ENCODE measurements around the gene TMCO6. TPM values are rescaled to one million over a fixed set of nuclear protein-coding genes. Genes with fewer than 3 reads are reported as not detected.
A peak's percentile ranks its signal among the peaks of the same experiment; 100 is the strongest.
"Not testable (repeated sequence)": the region's sequence is repeated elsewhere in the genome, so short reads cannot be mapped to it uniquely, and the experiment has no call there.

TMCO6 gene
- polyA plus RNA-seq, 4 donors: 5.4 to 21.3 (median 9.9) TPM

GRCh38 chr5:140598836-140599235 is 40.4 kb upstream of the TMCO6 start:
- 85 to 93% (median 93%) methylated on average over 2 of the region's 2 CpGs for WGBS, 3 donors
- Histone ChIP-seq H3K4me1 (ENCODE audit: control insufficient read depth in 3 of 3, insufficient read depth in 2 of 3, low read depth in 1 of 3, low read length in 2 of 3) (no peaks in the 10 kb centered on the region), H3K27me3 (ENCODE audit: control insufficient read depth in 3 of 3, insufficient read depth in 3 of 3, low read length in 3 of 3) (no peaks in the 10 kb centered on the region), H3K36me3 (ENCODE audit: control insufficient read depth in 3 of 3, insufficient read depth in 2 of 3, low read depth in 1 of 3, low read length in 3 of 3) (no peaks in the 10 kb centered on the region), H3K4me3 (ENCODE audit: low read depth in 1 of 3, low read length in 3 of 3) (no peak overlapping the region), H3K9me3 (ENCODE audit: control insufficient read depth in 2 of 2, insufficient read depth in 1 of 2, low read depth in 1 of 2, low read length in 1 of 2) (no peaks in the 10 kb centered on the region), H3K27ac (ENCODE audit: low read depth in 1 of 3, low read length in 2 of 3) (no peak overlapping the region)
- DNase-seq: no peak
- FAIRE-seq: no peak

- Histone ChIP-seq H3K36me3 (ENCODE audit: control insufficient read depth in 3 of 3, insufficient read depth in 2 of 3, low read depth in 1 of 3, low read length in 3 of 3) (no peaks in the 10 kb centered on the region), H3K4me3 (ENCODE audit: low read depth in 1 of 3, low read length in 3 of 3) (no peak overlapping the region), H3K4me1 (ENCODE audit: control insufficient read depth in 3 of 3, insufficient read depth in 2 of 3, low read depth in 1 of 3, low read length in 2 of 3) (no peaks in the 10 kb centered on the region), H3K27ac (ENCODE audit: low read depth in 1 of 3, low read length in 2 of 3) (no peak overlapping the region), H3K27me3 (ENCODE audit: control insufficient read depth in 3 of 3, insufficient read depth in 3 of 3, low read length in 3 of 3) (no peaks in the 10 kb centered on the region), H3K9me3 (ENCODE audit: control insufficient read depth in 2 of 2, insufficient read depth in 1 of 2, low read depth in 1 of 2, low read length in 1 of 2) (no peaks in the 10 kb centered on the region)
- DNase-seq: peak; percentile 28 to 42
- no peak for FAIRE-seq
These were observed 39.2 kb upstream of the TMCO6 start for GRCh38 chr5:140600096-140600495.

GRCh38 chr5:140602147-140602546 is 37.1 kb upstream of the TMCO6 start:
- no peaks in the 10 kb centered on the region for H3K27me3 ChIP-seq (ENCODE audit: control insufficient read depth in 3 of 3, insufficient read depth in 3 of 3, low read length in 3 of 3)
- no peaks in the 10 kb centered on the region for H3K9me3 ChIP-seq (ENCODE audit: control insufficient read depth in 2 of 2, insufficient read depth in 1 of 2, low read depth in 1 of 2, low read length in 1 of 2)
- 76 to 92% (median 77%) methylated on average over 4 of the region's 4 CpGs for WGBS, 3 donors
- DNase-seq (no peak), FAIRE-seq (no peak)
- no peaks in the 10 kb centered on the region for H3K36me3 ChIP-seq (ENCODE audit: control insufficient read depth in 3 of 3, insufficient read depth in 2 of 3, low read depth in 1 of 3, low read length in 3 of 3)
- no peak overlapping the region for H3K27ac ChIP-seq (ENCODE audit: low read depth in 1 of 3, low read length in 2 of 3)
- no peak overlapping the region for H3K4me3 ChIP-seq (ENCODE audit: low read depth in 1 of 3, low read length in 3 of 3)
- no peaks in the 10 kb centered on the region for H3K4me1 ChIP-seq (ENCODE audit: control insufficient read depth in 3 of 3, insufficient read depth in 2 of 3, low read depth in 1 of 3, low read length in 2 of 3)

- 94 to 95% (median 94%) methylated on average over 4 of the region's 4 CpGs for WGBS, 3 donors
- FAIRE-seq, DNase-seq: not testable (repeated sequence)
These were observed 35.9 kb upstream of the TMCO6 start for GRCh38 chr5:140603446-140603698.

GRCh38 chr5:140603734-140604133 is 35.5 kb upstream of the TMCO6 start:
- no peak for FAIRE-seq
- WGBS, 3 donors: 89 to 96% (median 92%) methylated on average over 2 of the region's 2 CpGs

More at GRCh38 chr5:140603446-140603698, 35.9 kb upstream of the TMCO6 start:
- not testable (repeated sequence) for H3K36me3 ChIP-seq (ENCODE audit: control insufficient read depth in 3 of 3, insufficient read depth in 2 of 3, low read depth in 1 of 3, low read length in 3 of 3); H3K27ac ChIP-seq (ENCODE audit: low read depth in 1 of 3, low read length in 2 of 3); H3K27me3 ChIP-seq (ENCODE audit: control insufficient read depth in 3 of 3, insufficient read depth in 3 of 3, low read length in 3 of 3); H3K4me3 ChIP-seq (ENCODE audit: low read depth in 1 of 3, low read length in 3 of 3); H3K9me3 ChIP-seq (ENCODE audit: control insufficient read depth in 2 of 2, insufficient read depth in 1 of 2, low read depth in 1 of 2, low read length in 1 of 2); H3K4me1 ChIP-seq (ENCODE audit: control insufficient read depth in 3 of 3, insufficient read depth in 2 of 3, low read depth in 1 of 3, low read length in 2 of 3)

GRCh38 chr5:140605879-140606278 is 33.4 kb upstream of the TMCO6 start:
- Histone ChIP-seq H3K9me3 (ENCODE audit: control insufficient read depth in 2 of 2, insufficient read depth in 1 of 2, low read depth in 1 of 2, low read length in 1 of 2) (no peaks in the 10 kb centered on the region), H3K4me3 (ENCODE audit: low read depth in 1 of 3, low read length in 3 of 3) (no peak overlapping the region), H3K27me3 (ENCODE audit: control insufficient read depth in 3 of 3, insufficient read depth in 3 of 3, low read length in 3 of 3) (no peaks in the 10 kb centered on the region), H3K27ac (ENCODE audit: low read depth in 1 of 3, low read length in 2 of 3) (no peak overlapping the region), H3K4me1 (ENCODE audit: control insufficient read depth in 3 of 3, insufficient read depth in 2 of 3, low read depth in 1 of 3, low read length in 2 of 3) (peaks cover 0 to 3% (median 0%) of the 10 kb centered on the region in 3 donors), H3K36me3 (ENCODE audit: control insufficient read depth in 3 of 3, insufficient read depth in 2 of 3, low read depth in 1 of 3, low read length in 3 of 3) (no peaks in the 10 kb centered on the region)
- WGBS, 3 donors: 84 to 88% (median 87%) methylated on average over 3 of the region's 3 CpGs
- DNase-seq (no peak), FAIRE-seq (no peak)

More at GRCh38 chr5:140603734-140604133, 35.5 kb upstream of the TMCO6 start:
- no peaks in the 10 kb centered on the region for H3K36me3 ChIP-seq (ENCODE audit: control insufficient read depth in 3 of 3, insufficient read depth in 2 of 3, low read depth in 1 of 3, low read length in 3 of 3)
- no peaks in the 10 kb centered on the region for H3K4me1 ChIP-seq (ENCODE audit: control insufficient read depth in 3 of 3, insufficient read depth in 2 of 3, low read depth in 1 of 3, low read length in 2 of 3)
- no peaks in the 10 kb centered on the region for H3K9me3 ChIP-seq (ENCODE audit: control insufficient read depth in 2 of 2, insufficient read depth in 1 of 2, low read depth in 1 of 2, low read length in 1 of 2)
- H3K27me3 ChIP-seq (ENCODE audit: control insufficient read depth in 3 of 3, insufficient read depth in 3 of 3, low read length in 3 of 3): no peaks in the 10 kb centered on the region
- H3K27ac ChIP-seq (ENCODE audit: low read depth in 1 of 3, low read length in 2 of 3): no peak overlapping the region
- no peak for DNase-seq
- H3K4me3 ChIP-seq (ENCODE audit: low read depth in 1 of 3, low read length in 3 of 3): no peak overlapping the region

- DNase-seq: peak; percentile 22 to 41
- no peak for FAIRE-seq
- no peak overlapping the region for H3K27ac ChIP-seq (ENCODE audit: low read depth in 1 of 3, low read length in 2 of 3)
- WGBS, 3 donors: 71 to 86% (median 76%) methylated on average over 2 of the region's 2 CpGs
- H3K9me3 ChIP-seq (ENCODE audit: control insufficient read depth in 2 of 2, insufficient read depth in 1 of 2, low read depth in 1 of 2, low read length in 1 of 2): no peaks in the 10 kb centered on the region
- no peaks in the 10 kb centered on the region for H3K36me3 ChIP-seq (ENCODE audit: control insufficient read depth in 3 of 3, insufficient read depth in 2 of 3, low read depth in 1 of 3, low read length in 3 of 3)
- H3K4me1 ChIP-seq (ENCODE audit: control insufficient read depth in 3 of 3, insufficient read depth in 2 of 3, low read depth in 1 of 3, low read length in 2 of 3): peaks cover 0 to 3% (median 0%) of the 10 kb centered on the region in 3 donors
- H3K4me3 ChIP-seq (ENCODE audit: low read depth in 1 of 3, low read length in 3 of 3): no peak overlapping the region
- no peaks in the 10 kb centered on the region for H3K27me3 ChIP-seq (ENCODE audit: control insufficient read depth in 3 of 3, insufficient read depth in 3 of 3, low read length in 3 of 3)
These were observed 32.2 kb upstream of the TMCO6 start for GRCh38 chr5:140607031-140607430.

- FAIRE-seq (no peak), DNase-seq (no peak)
- H3K4me3 ChIP-seq (ENCODE audit: low read depth in 1 of 3, low read length in 3 of 3): no peak overlapping the region
- no peaks in the 10 kb centered on the region for H3K9me3 ChIP-seq (ENCODE audit: control insufficient read depth in 2 of 2, insufficient read depth in 1 of 2, low read depth in 1 of 2, low read length in 1 of 2)
- no peak overlapping the region for H3K27ac ChIP-seq (ENCODE audit: low read depth in 1 of 3, low read length in 2 of 3)
- H3K27me3 ChIP-seq (ENCODE audit: control insufficient read depth in 3 of 3, insufficient read depth in 3 of 3, low read length in 3 of 3): no peaks in the 10 kb centered on the region
- H3K4me1 ChIP-seq (ENCODE audit: control insufficient read depth in 3 of 3, insufficient read depth in 2 of 3, low read depth in 1 of 3, low read length in 2 of 3): peaks cover 0 to 3% (median 0%) of the 10 kb centered on the region in 3 donors
- no peaks in the 10 kb centered on the region for H3K36me3 ChIP-seq (ENCODE audit: control insufficient read depth in 3 of 3, insufficient read depth in 2 of 3, low read depth in 1 of 3, low read length in 3 of 3)
These were observed 30.5 kb upstream of the TMCO6 start for GRCh38 chr5:140608722-140609121.

- H3K27ac ChIP-seq (ENCODE audit: low read depth in 1 of 3, low read length in 2 of 3): peak overlapping the region in 1 of 3 donors; percentile 5
- no peak overlapping the region for H3K4me3 ChIP-seq (ENCODE audit: low read depth in 1 of 3, low read length in 3 of 3)
- H3K9me3 ChIP-seq (ENCODE audit: control insufficient read depth in 2 of 2, insufficient read depth in 1 of 2, low read depth in 1 of 2, low read length in 1 of 2): no peaks in the 10 kb centered on the region
- H3K27me3 ChIP-seq (ENCODE audit: control insufficient read depth in 3 of 3, insufficient read depth in 3 of 3, low read length in 3 of 3): no peaks in the 10 kb centered on the region
- DNase-seq: peak in 1 of 2 donors; percentile 43
- peaks cover 0 to 3% (median 0%) of the 10 kb centered on the region in 3 donors for H3K4me1 ChIP-seq (ENCODE audit: control insufficient read depth in 3 of 3, insufficient read depth in 2 of 3, low read depth in 1 of 3, low read length in 2 of 3)
- WGBS, 3 donors: 26 to 52% (median 43%) methylated on average over 4 of the region's 4 CpGs
- no peaks in the 10 kb centered on the region for H3K36me3 ChIP-seq (ENCODE audit: control insufficient read depth in 3 of 3, insufficient read depth in 2 of 3, low read depth in 1 of 3, low read length in 3 of 3)
- FAIRE-seq: no peak
These were observed 30.1 kb upstream of the TMCO6 start for GRCh38 chr5:140609126-140609525.

Measured in small intestine (tissue), 7 donors.